Nephron (organoid): ENCODE results near the gene KRTAP3-1.
A peak's percentile ranks its signal among the peaks of the same experiment; 100 is the strongest.

Source experiments
- H3K27ac Mint-ChIP-seq, 3 experiments: 2 replicates each; pipeline ENCODE4 v1.8.0; 2020; ENCODE audit warnings: mixed read lengths in 3 of 3, mild to moderate bottlenecking in 2 of 3, moderate library complexity in 1 of 3
- H3K27me3 Mint-ChIP-seq: 2 replicates; pipeline ENCODE4 v1.8.0; 2021; ENCODE audit warnings: low read depth, mild to moderate bottlenecking, moderate library complexity, mixed read lengths
- H3K36me3 Mint-ChIP-seq: 2 replicates; pipeline ENCODE4 v1.8.0; 2020; ENCODE audit warnings: low read depth, mixed read lengths
- H3K4me1 Mint-ChIP-seq: 2 replicates; pipeline ENCODE4 v1.8.0; 2020; ENCODE audit warnings: mixed read lengths
- H3K4me3 Mint-ChIP-seq, 3 experiments: 2 replicates each; pipeline ENCODE4 v1.8.0; 2020; ENCODE audit warnings: mild to moderate bottlenecking in 3 of 3, mixed read lengths in 3 of 3, moderate library complexity in 2 of 3
- H3K9me3 Mint-ChIP-seq: 2 replicates; pipeline ENCODE4 v1.8.0; 2020; ENCODE audit warnings: mixed read lengths
- CTCF ChIP-seq, 3 experiments: fragments of 200-600 bp; sonication (generic); IDR thresholded peaks; one replicate each; pipeline ENCODE4 v1.5.0; 2021; ENCODE audit warnings: antibody characterized with exemption in 3 of 3; ENCODE audit not compliant: unreplicated experiment in 3 of 3

The KRTAP3-1 gene

GRCh38 chr17:40980117-40980516 lies 28.8 kb downstream of the KRTAP3-1 start:
- peak overlapping the region in 1 of 3 experiments; percentile 14 for H3K4me3 Mint-ChIP-seq
- peaks cover 6% of the 10 kb centered on the region for H3K27me3 Mint-ChIP-seq
- peak overlapping the region; percentile 17 to 50 (median 26) for H3K27ac Mint-ChIP-seq
- TF ChIP-seq CTCF (IDR thresholded peaks at IDR 0.05; ENCODE audit: unreplicated experiment in 3 of 3), result no peak
- H3K36me3 Mint-ChIP-seq, result no peaks in the 10 kb centered on the region
- no peaks in the 10 kb centered on the region for H3K9me3 Mint-ChIP-seq
- H3K4me1 Mint-ChIP-seq, result peaks cover 41% of the 10 kb centered on the region

GRCh38 chr17:40978575-40979151 lies 30.3 kb downstream of the KRTAP3-1 start:
- no peaks in the 10 kb centered on the region for H3K36me3 Mint-ChIP-seq
- TF ChIP-seq CTCF (IDR thresholded peaks at IDR 0.05; ENCODE audit: unreplicated experiment in 3 of 3), result no peak
- no peak overlapping the region for H3K4me3 Mint-ChIP-seq
- peak overlapping the region; percentile 25 to 65 (median 48) for H3K27ac Mint-ChIP-seq
- H3K27me3 Mint-ChIP-seq, result peaks cover under 1% of the 10 kb centered on the region
- no peaks in the 10 kb centered on the region for H3K9me3 Mint-ChIP-seq
- peaks cover 37% of the 10 kb centered on the region for H3K4me1 Mint-ChIP-seq

GRCh38 chr17:40975516-40975915 lies 33.4 kb downstream of the KRTAP3-1 start:
- no peak for TF ChIP-seq CTCF (IDR thresholded peaks at IDR 0.05; ENCODE audit: unreplicated experiment in 3 of 3)
- Mint-ChIP-seq H3K9me3 (peaks cover 3% of the 10 kb centered on the region), H3K27me3 (no peaks in the 10 kb centered on the region), H3K27ac (no peak overlapping the region), H3K36me3 (no peaks in the 10 kb centered on the region), H3K4me1 (peaks cover 25% of the 10 kb centered on the region), H3K4me3 (no peak overlapping the region)

- no peaks in the 10 kb centered on the region for H3K27me3 Mint-ChIP-seq
- no peak overlapping the region for H3K27ac Mint-ChIP-seq
- peaks cover 3% of the 10 kb centered on the region for H3K9me3 Mint-ChIP-seq
- H3K4me3 Mint-ChIP-seq, result no peak overlapping the region
- no peaks in the 10 kb centered on the region for H3K36me3 Mint-ChIP-seq
- H3K4me1 Mint-ChIP-seq, result peaks cover 15% of the 10 kb centered on the region
- no peak for TF ChIP-seq CTCF (IDR thresholded peaks at IDR 0.05; ENCODE audit: unreplicated experiment in 3 of 3)
Observed at GRCh38 chr17:40974366-40974765, 34.6 kb downstream of the KRTAP3-1 start.

GRCh38 chr17:40967582-40967981 lies 41.3 kb downstream of the KRTAP3-1 start:
- Mint-ChIP-seq H3K36me3 (no peaks in the 10 kb centered on the region), H3K9me3 (peaks cover 3% of the 10 kb centered on the region), H3K27me3 (no peaks in the 10 kb centered on the region), H3K4me1 (no peaks in the 10 kb centered on the region), H3K27ac (no peak overlapping the region), H3K4me3 (no peak overlapping the region)
- no peak for TF ChIP-seq CTCF (IDR thresholded peaks at IDR 0.05; ENCODE audit: unreplicated experiment in 3 of 3)

- H3K27me3 Mint-ChIP-seq, result no peaks in the 10 kb centered on the region
- no peak within 1 kb of the TSS for H3K4me3 Mint-ChIP-seq
- TF ChIP-seq CTCF (IDR thresholded peaks at IDR 0.05; ENCODE audit: unreplicated experiment in 3 of 3), result no peak
- H3K4me1 Mint-ChIP-seq, result no peaks in the 10 kb centered on the region
- no peak within 1 kb of the TSS for H3K27ac Mint-ChIP-seq
- H3K9me3 Mint-ChIP-seq, result peaks cover under 1% of the 10 kb centered on the region
- H3K36me3 Mint-ChIP-seq, result no peaks in the 10 kb centered on the region
Observed at GRCh38 chr17:40966848-40967247, 42.1 kb downstream of the KRTAP3-1 start, which contains the start of gene KRT39. TSS of gene KRT39 (minus strand) at chr17:40966948. CDS start at chr17:40966856, 92 bp downstream.
